Naive B cell (primary cell): ENCODE data around the gene UAP1. TPM values are rescaled to one million over a fixed set of nuclear protein-coding genes. Genes with fewer than 3 reads are reported as not detected.
"Not testable (repeated sequence)": the region's sequence is repeated elsewhere in the genome, so short reads cannot be mapped to it uniquely, and the experiment has no call there.

Source experiments
- ATAC-seq, 2 donors: fragments of 150-1000 bp; cut with Tn5 transposase; 2 replicates each; pipeline ENCODE4 v1.10.0; 2021; ENCODE audit warnings: low read depth in 2 of 2, mild to moderate bottlenecking in 2 of 2, moderate library complexity in 2 of 2
- DNase-seq: peaks from one replicate; pipeline ENCODE4 v3.0.0; 2022
- H3K27ac Mint-ChIP-seq, 6 donors: one replicate each; pipeline ENCODE4 v1.8.0; 2020 to 2022; ENCODE audit warnings: mild to moderate bottlenecking in 6 of 6, mixed read lengths in 6 of 6, moderate library complexity in 5 of 6, inconsistent platforms in 2 of 6
- H3K27me3 Mint-ChIP-seq, 3 donors: one replicate each; pipeline ENCODE4 v1.8.0; 2021 to 2022; ENCODE audit warnings: mixed read lengths in 3 of 3, mild to moderate bottlenecking in 1 of 3
- H3K36me3 Mint-ChIP-seq, 2 donors: one replicate each; pipeline ENCODE4 v1.8.0; 2020 to 2022; ENCODE audit warnings: mixed read lengths in 2 of 2, inconsistent platforms in 1 of 2, mild to moderate bottlenecking in 1 of 2
- H3K4me1 Mint-ChIP-seq, 3 donors: one replicate each; pipeline ENCODE4 v1.8.0; 2020 to 2022; ENCODE audit warnings: mixed read lengths in 3 of 3, inconsistent platforms in 1 of 3, mild to moderate bottlenecking in 1 of 3, moderate library complexity in 1 of 3
- H3K4me3 Mint-ChIP-seq, 8 donors: one replicate each; pipeline ENCODE4 v1.8.0; 2020 to 2022; ENCODE audit warnings: mild to moderate bottlenecking in 8 of 8, mixed read lengths in 8 of 8, moderate library complexity in 8 of 8, inconsistent platforms in 2 of 8
- H3K9me3 Mint-ChIP-seq, 7 donors: one replicate each; pipeline ENCODE4 v1.8.0; 2020 to 2022; ENCODE audit warnings: mixed read lengths in 7 of 7, mild to moderate bottlenecking in 5 of 7, inconsistent platforms in 2 of 7, moderate library complexity in 1 of 7
- polyA plus RNA-seq, 6 donors: library from polyadenylated mRNA; unstranded; fragments of 300-500 nt; fragmentation: Illumina TruSeq; gene quantifications; one replicate each; pipeline ENCODE4 v1.2.3, GENCODE V29; 2021; ENCODE audit warnings: low read depth in 6 of 6

UAP1 gene
- polyA plus RNA-seq, 6 donors from 2014 or later: 15.8 to 50.0 (median 19.9) TPM

GRCh38 chr1:162551969-162552683 is 9.4 kb upstream of the UAP1 start:
- peaks cover 0 to 11% (median 0%) of the 10 kb centered on the region in 3 donors for H3K27me3 Mint-ChIP-seq
- DNase-seq: no peak
- H3K9me3 Mint-ChIP-seq: no peaks in the 10 kb centered on the region
- no peak overlapping the region for H3K4me3 Mint-ChIP-seq
- no peaks in the 10 kb centered on the region for H3K4me1 Mint-ChIP-seq
- H3K27ac Mint-ChIP-seq: no peak overlapping the region
- no peak for ATAC-seq
- H3K36me3 Mint-ChIP-seq: no peaks in the 10 kb centered on the region

DNA sequence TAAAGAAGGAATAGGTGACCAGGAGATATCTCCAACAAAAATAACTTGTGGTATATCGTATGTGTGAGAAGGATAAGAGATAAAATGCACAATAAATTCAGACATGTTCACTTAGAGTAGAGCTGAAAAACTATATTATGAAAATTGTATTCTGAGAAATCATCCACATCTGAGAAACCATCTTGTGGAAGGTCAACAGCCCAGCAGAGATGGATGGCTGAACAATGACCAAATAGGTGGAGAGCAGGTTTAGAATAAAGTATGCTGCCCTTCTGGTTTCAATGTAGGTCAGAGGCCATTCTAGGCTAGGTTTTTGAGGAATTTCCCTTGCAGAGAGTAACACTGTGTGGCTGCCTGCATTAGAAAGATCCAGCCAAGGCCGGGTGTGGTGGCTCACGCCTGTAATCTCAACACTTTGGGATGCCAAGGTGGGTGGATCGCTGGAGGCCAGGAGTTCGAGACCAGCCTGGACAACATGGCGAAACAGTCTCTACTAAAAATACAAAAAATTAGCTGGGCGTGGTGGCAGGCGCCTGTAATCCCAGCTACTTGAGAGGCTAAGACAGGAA is 8.8 kb upstream of the UAP1 start:
- DNase-seq (no peak), ATAC-seq (no peak)
- Mint-ChIP-seq H3K27me3 (peaks cover 0 to 13% (median 0%) of the 10 kb centered on the region in 3 donors), H3K4me3 (no peak overlapping the region), H3K36me3 (no peaks in the 10 kb centered on the region), H3K27ac (no peak overlapping the region), H3K9me3 (no peaks in the 10 kb centered on the region), H3K4me1 (no peaks in the 10 kb centered on the region)

DNA sequence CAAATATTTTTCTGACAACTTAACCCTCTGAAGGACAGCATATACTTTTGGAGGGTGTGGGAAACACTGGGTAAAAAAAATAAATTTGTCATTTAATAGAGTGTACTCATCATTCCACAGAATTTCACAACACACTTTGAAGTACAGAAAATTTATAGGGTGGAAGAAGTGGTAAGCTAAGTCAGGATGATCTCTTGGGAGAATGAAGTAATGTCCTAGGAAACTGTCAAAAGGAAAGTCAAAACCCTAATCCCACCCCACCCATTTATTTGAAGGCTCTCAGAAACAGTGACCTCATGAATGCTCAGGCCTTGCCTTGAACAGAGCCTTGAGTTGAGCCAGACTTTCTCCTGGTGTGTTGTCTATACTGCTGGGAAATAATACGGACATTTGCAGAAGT is 7.3 kb upstream of the UAP1 start:
- no peak for ATAC-seq
- H3K9me3 Mint-ChIP-seq: no peaks in the 10 kb centered on the region
- H3K27me3 Mint-ChIP-seq: peaks cover 0 to 13% (median 0%) of the 10 kb centered on the region in 3 donors
- no peaks in the 10 kb centered on the region for H3K4me1 Mint-ChIP-seq
- no peak for DNase-seq
- no peak overlapping the region for H3K27ac Mint-ChIP-seq
- no peak overlapping the region for H3K4me3 Mint-ChIP-seq
- H3K36me3 Mint-ChIP-seq: no peaks in the 10 kb centered on the region

DNA sequence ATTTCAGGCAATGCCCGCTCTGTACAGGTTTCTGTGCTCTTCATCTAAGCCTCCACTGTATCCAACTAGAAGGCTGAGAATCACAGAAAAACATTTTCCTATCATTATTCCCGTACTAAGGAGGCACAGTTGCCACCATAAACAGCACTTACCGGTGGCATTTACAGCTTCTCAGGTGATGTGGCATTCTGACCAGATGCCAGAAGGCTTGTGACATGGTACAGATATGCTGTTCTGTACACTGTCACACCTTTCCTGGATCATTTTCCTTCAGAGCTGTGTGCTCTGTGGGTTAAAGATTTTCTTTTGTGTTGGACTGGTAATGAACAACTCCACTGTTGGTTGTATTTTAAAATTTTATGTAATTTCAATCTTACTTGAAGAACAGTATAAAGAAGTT is 4.0 kb upstream of the UAP1 start:
- ATAC-seq: no peak
- Mint-ChIP-seq H3K27me3 (peaks cover 0 to 13% (median 0%) of the 10 kb centered on the region in 3 donors), H3K4me1 (peaks cover 13 to 19% (median 19%) of the 10 kb centered on the region in 3 donors), H3K36me3 (no peaks in the 10 kb centered on the region), H3K4me3 (no peak overlapping the region), H3K27ac (no peak overlapping the region), H3K9me3 (no peaks in the 10 kb centered on the region)
- DNase-seq: no peak

DNA sequence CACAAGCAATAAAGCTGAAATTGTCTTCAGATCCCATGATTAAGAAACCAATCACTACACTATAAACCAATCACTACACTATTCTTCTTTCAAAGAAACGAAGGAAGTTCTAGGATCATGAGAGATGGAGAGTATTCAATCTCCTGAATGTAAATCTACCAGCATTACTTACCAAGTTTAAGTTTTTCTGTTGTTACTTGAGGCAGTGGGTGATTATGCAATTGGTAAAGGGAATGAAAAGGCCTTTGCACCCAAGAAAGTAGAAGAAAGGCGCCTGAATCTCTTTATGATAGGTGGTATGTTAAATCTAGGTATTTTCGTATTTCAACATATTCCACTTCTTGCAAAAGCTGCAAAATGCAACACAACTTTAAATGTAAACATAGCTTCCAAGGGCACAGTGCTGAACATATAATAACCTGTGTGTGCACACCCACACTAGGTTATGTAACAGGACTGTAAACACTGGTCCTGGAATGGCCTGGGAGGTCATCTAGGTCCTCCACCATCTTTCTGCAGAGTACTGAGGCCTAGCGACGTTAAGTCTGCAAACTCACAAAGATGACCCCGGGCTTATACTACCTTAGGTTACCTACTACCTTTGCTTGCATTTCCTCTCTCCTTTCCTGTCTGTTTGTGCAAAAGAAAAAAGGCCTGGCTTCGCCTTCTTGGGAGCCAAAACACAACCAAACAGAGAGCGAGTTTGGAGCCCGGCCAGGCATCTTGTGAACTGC is 1.1 kb upstream of the UAP1 start:
- peaks cover 0 to 13% (median 0%) of the 10 kb centered on the region in 3 donors for H3K27me3 Mint-ChIP-seq
- DNase-seq (no peak), ATAC-seq (no peak)
- peak overlapping the region; percentile 93 to 99 (median 96) for H3K27ac Mint-ChIP-seq
- H3K4me1 Mint-ChIP-seq: peaks cover 13 to 22% (median 19%) of the 10 kb centered on the region in 3 donors
- H3K9me3 Mint-ChIP-seq: no peaks in the 10 kb centered on the region
- no peaks in the 10 kb centered on the region for H3K36me3 Mint-ChIP-seq
- peak overlapping the region; percentile 92 to 98 (median 96) for H3K4me3 Mint-ChIP-seq

GRCh38 chr1:162561037-162561615 is 396 bp upstream of the UAP1 start:
- ATAC-seq (peak; percentile 90 to 91), DNase-seq (peak; percentile 98)
- Mint-ChIP-seq H3K9me3 (no peaks in the 10 kb centered on the region), H3K27me3 (peaks cover 0 to 13% (median 0%) of the 10 kb centered on the region in 3 donors), H3K4me1 (peaks cover 13 to 22% (median 19%) of the 10 kb centered on the region in 3 donors), H3K4me3 (peak overlapping the region; percentile 92 to 98 (median 96)), H3K27ac (peak overlapping the region; percentile 93 to 99 (median 96)), H3K36me3 (no peaks in the 10 kb centered on the region)

- Mint-ChIP-seq H3K4me3 (peak overlapping the region; percentile 92 to 97 (median 96)), H3K4me1 (peaks cover 13 to 22% (median 19%) of the 10 kb centered on the region in 3 donors), H3K27me3 (no peaks in the 10 kb centered on the region), H3K36me3 (no peaks in the 10 kb centered on the region), H3K27ac (peak overlapping the region; percentile 77 to 97 (median 92)), H3K9me3 (no peaks in the 10 kb centered on the region)
- ATAC-seq: no peak
- DNase-seq: no peak
Measured at GRCh38 chr1:162562470-162562828, 927 bp downstream of the UAP1 start.

DNA sequence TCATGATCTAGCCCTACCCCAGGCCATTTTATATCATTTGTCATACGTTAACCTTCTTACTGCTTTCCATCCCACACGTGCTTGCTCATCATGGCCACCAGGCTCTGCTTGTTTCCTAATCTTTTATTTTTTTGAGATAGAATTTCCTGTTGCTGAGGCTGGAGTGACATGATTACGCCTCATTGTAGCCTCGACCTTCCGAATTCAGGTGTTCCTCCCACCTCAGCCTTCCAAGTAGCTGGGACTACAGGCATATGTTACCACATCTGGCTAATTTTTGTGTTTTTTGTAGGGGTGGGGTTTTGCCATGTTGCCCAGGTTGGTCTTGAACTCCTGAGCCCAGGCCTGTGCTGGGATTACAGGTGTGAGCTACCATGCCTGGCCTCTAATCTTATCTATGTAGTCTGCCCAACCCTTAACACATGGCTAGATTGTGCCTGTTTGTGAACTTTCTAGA is 3.3 kb downstream of the UAP1 start:
- Mint-ChIP-seq H3K27me3 (no peaks in the 10 kb centered on the region), H3K27ac (no peak overlapping the region), H3K4me1 (peaks cover 13 to 22% (median 19%) of the 10 kb centered on the region in 3 donors), H3K36me3 (no peaks in the 10 kb centered on the region), H3K9me3 (no peaks in the 10 kb centered on the region), H3K4me3 (peak overlapping the region in 1 of 8 donors; percentile 4)
- ATAC-seq: no peak
- no peak for DNase-seq

DNA sequence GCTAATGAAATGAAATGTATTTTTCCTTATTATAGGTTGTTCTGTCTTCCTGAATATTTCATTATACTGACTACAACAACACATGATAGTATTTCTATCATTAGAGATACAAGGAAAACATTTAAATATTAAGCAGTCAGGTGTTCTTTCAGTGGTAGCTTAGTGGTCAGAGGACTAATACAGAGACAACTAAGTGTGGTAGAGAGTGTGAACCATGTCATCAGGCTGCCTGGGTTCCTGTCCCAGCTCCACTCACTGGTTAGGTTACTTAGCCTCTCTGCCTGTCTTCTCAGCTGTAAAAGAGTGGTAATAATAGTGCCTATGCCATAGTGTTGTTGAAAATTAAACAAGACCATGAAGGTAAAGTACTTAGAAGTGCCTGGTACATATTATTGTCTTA is 3.9 kb downstream of the UAP1 start:
- H3K27me3 Mint-ChIP-seq: no peaks in the 10 kb centered on the region
- no peaks in the 10 kb centered on the region for H3K36me3 Mint-ChIP-seq
- H3K4me3 Mint-ChIP-seq: no peak overlapping the region
- H3K9me3 Mint-ChIP-seq: no peaks in the 10 kb centered on the region
- peak overlapping the region in 1 of 6 donors; percentile 35 for H3K27ac Mint-ChIP-seq
- DNase-seq: no peak
- H3K4me1 Mint-ChIP-seq: peaks cover 13 to 19% (median 18%) of the 10 kb centered on the region in 3 donors
- ATAC-seq: no peak

- Mint-ChIP-seq H3K4me3 (no peak overlapping the region), H3K4me1 (peaks cover 7 to 10% (median 7%) of the 10 kb centered on the region in 3 donors), H3K9me3 (no peaks in the 10 kb centered on the region), H3K27me3 (no peaks in the 10 kb centered on the region), H3K36me3 (no peaks in the 10 kb centered on the region), H3K27ac (no peak overlapping the region)
- ATAC-seq (no peak), DNase-seq (no peak)
Measured at GRCh38 chr1:162566870-162567269, 5.3 kb downstream of the UAP1 start.

DNA sequence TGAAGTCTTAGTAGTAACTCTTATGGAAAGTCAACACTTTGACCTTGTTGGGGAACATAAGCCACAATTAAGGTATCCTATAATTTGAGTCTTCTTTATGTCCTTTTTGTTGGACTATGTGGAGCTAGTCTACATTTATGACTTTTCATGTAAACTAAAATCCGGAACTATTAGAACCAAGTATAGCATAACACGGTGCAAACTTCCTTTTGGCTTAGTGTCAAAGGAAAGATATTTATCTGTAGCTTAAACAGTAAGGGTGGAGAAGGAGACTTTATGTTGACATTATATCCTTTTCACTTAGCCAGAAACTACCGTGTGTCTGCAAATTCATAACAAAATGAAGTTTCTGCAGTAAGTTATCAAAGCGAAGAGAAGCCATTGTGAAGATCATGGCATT is 7.3 kb downstream of the UAP1 start:
- no peaks in the 10 kb centered on the region for H3K27me3 Mint-ChIP-seq
- DNase-seq (no peak), ATAC-seq (no peak)
- no peaks in the 10 kb centered on the region for H3K36me3 Mint-ChIP-seq
- peak overlapping the region in 2 of 6 donors; percentile 13 to 76 for H3K27ac Mint-ChIP-seq
- H3K9me3 Mint-ChIP-seq: no peaks in the 10 kb centered on the region
- peaks cover 0 to 2% (median 0%) of the 10 kb centered on the region in 3 donors for H3K4me1 Mint-ChIP-seq
- H3K4me3 Mint-ChIP-seq: no peak overlapping the region

GRCh38 chr1:162570718-162571117 is 9.2 kb downstream of the UAP1 start:
- Mint-ChIP-seq H3K27ac (no peak overlapping the region), H3K36me3 (no peaks in the 10 kb centered on the region), H3K4me3 (no peak overlapping the region), H3K4me1 (no peaks in the 10 kb centered on the region), H3K27me3 (no peaks in the 10 kb centered on the region), H3K9me3 (no peaks in the 10 kb centered on the region)
- ATAC-seq (no peak), DNase-seq (no peak)

DNA sequence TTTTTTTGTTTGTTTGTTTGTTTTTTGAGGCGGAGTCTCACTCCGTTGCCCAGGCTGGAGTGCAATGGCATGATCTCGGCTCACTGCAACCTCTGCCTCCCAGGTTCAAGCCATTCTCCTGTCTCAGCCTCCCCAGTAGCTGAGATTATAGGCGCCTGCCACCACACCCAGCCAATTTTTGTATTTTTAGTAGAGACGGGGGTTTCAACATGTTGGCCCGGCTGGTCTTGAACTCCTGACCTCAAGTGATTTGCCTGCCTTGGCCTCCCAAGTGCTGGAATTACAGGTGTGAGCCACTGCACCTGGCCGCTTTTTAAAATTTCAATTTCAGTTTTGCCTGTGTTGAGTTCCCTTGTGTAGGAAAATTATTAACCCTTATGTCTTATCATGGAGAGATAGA is 9.6 kb downstream of the UAP1 start:
- H3K9me3 Mint-ChIP-seq, DNase-seq, H3K4me3 Mint-ChIP-seq, H3K4me1 Mint-ChIP-seq, H3K36me3 Mint-ChIP-seq, H3K27ac Mint-ChIP-seq, ATAC-seq, H3K27me3 Mint-ChIP-seq: not testable (repeated sequence)
